Pons (tissue), 1 donor: Measurements from ENCODE around the gene ENHO.

Experiments used
- DNase-seq: peaks from one replicate; pipeline ENCODE4 v3.0.0-alpha.2; 2016; ENCODE audit warnings: low spot score

ENHO gene

GRCh38 chr9:34524349-34524748 lies 1.6 kb upstream of the ENHO start:
- no peak for DNase-seq

- peak; percentile 47 for DNase-seq
Observed at GRCh38 chr9:34522091-34522887, 501 bp downstream of the ENHO start.

GRCh38 chr9:34521406-34522045 lies 1.3 kb downstream of the ENHO start:
- no peak for DNase-seq

GRCh38 chr9:34520505-34521385 lies 2.0 kb downstream of the ENHO start:
- no peak for DNase-seq

- no peak for DNase-seq
Observed at GRCh38 chr9:34520096-34520495, 2.7 kb downstream of the ENHO start.

- no peak for DNase-seq
Observed at GRCh38 chr9:34519321-34520020, 3.3 kb downstream of the ENHO start.

GRCh38 chr9:34518896-34519295 lies 3.9 kb downstream of the ENHO start:
- no peak for DNase-seq

- DNase-seq, result no peak
Observed at GRCh38 chr9:34518110-34518616, 4.6 kb downstream of the ENHO start.

- no peak for DNase-seq
Observed at GRCh38 chr9:34517185-34517584, 5.6 kb downstream of the ENHO start.

- DNase-seq, result no peak
Observed at GRCh38 chr9:34515959-34516358, 6.8 kb downstream of the ENHO start.

GRCh38 chr9:34514816-34515215 lies 8.0 kb downstream of the ENHO start:
- no peak for DNase-seq

GRCh38 chr9:34514401-34514800 lies 8.4 kb downstream of the ENHO start:
- DNase-seq, result no peak

- DNase-seq, result peak; percentile 17
Observed at GRCh38 chr9:34513567-34514214, 9.1 kb downstream of the ENHO start.

- peak; percentile 17 for DNase-seq
Observed at GRCh38 chr9:34512131-34513078, 10.4 kb downstream of the ENHO start.

- no peak for DNase-seq
Observed at GRCh38 chr9:34510497-34511468, 12.0 kb downstream of the ENHO start.

- no peak for DNase-seq
Observed at GRCh38 chr9:34508951-34509350, 13.8 kb downstream of the ENHO start.

- DNase-seq, result no peak
Observed at GRCh38 chr9:34508463-34508862, 14.3 kb downstream of the ENHO start.

GRCh38 chr9:34507966-34508365 lies 14.8 kb downstream of the ENHO start:
- no peak for DNase-seq

- no peak for DNase-seq
Observed at GRCh38 chr9:34507556-34507955, 15.2 kb downstream of the ENHO start.
